Endometrial microvascular endothelial cells (primary cell): ENCODE data around the gene RYR1. TPM values are rescaled to one million over a fixed set of nuclear protein-coding genes. Genes with fewer than 3 reads are reported as not detected.
"Not testable (repeated sequence)": the region's sequence is repeated elsewhere in the genome, so short reads cannot be mapped to it uniquely, and the experiment has no call there.

ENCODE experiments used
- in situ Hi-C: cut with HindIII; loops from 2 replicates; pipeline ENCODE4 v1.10.0; 2017; ENCODE audit warnings: low sequenced_read_pairs, low pct_unique_long_range_greater_than_20kb; ENCODE audit errors: inconsistent ontology term
- total RNA-seq: library from RNA; depleted of rRNA; stranded (reverse); fragments of >200 nt; gene quantifications from one replicate; pipeline ENCODE4 v1.2.3, GENCODE V29; 2015; ENCODE audit errors: inconsistent ontology term

Gene RYR1
- total RNA-seq, 1 donor from 2014 or later, result not detected

- in situ Hi-C loops, result no loop called here
Measured at GRCh38 chr19:38395381-38396114, 37.9 kb upstream of the RYR1 start.

DNA sequence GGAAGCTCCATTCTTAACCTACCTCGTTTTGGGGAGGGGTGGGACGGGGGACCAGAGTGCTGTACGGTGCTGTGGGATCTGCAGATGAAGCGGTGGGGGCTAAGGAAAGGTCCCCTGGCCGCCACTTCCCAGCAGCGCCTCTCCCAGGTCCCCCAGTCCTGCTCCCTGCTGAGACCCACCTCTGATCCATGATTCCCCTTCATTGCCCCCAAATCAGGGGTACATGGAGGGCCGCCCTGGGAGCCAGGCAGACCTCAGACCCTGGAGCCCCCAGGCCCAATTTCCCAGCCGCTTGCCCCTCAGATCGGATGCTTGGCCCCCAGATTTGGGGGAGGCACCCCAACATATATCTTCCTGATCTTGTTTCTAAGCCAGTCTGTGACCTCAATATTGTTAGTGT, 34.4 kb upstream of the RYR1 start:
- in situ Hi-C loops, result no loop called here

DNA sequence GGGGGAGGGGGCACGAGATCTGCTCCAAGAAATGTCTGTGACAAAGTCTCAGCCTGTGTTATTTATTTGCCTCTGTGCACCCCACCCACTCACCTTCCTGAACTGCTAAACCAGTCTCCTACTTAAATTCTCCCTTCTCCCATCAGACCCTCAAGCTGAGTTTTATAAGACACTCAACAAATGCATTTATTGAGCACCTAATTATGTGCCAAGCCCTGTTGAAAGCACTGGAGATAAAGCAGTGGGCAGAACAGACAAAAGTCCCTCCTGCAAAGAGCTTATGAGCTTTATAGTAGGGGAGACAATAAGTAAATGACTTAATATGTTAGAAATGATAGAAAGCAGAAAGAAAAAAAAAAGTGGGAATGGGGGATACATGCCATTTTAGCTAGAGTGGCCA, 34.0 kb upstream of the RYR1 start:
- in situ Hi-C loops, result no loop called here

DNA sequence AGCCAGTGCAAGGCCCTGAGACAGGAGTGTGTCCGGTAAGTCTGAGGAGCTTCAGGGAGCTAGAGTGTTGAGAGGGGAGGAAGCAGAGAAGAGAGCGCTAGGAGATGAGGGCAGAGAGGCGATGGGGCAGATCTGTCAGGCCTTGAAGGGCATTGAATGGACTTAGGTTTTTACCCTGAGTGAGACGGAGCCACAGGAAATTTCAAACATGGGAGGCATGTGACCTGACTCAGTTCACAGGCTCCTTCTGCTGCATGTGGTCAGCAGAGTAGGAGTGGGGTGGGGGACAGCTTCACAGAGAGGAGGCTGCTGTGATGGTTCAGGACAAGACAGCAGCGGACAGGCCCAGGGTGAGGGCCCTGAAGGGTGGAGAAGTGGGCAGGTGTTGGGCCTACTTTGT, 33.1 kb upstream of the RYR1 start:
- in situ Hi-C loops, result no loop called here

DNA sequence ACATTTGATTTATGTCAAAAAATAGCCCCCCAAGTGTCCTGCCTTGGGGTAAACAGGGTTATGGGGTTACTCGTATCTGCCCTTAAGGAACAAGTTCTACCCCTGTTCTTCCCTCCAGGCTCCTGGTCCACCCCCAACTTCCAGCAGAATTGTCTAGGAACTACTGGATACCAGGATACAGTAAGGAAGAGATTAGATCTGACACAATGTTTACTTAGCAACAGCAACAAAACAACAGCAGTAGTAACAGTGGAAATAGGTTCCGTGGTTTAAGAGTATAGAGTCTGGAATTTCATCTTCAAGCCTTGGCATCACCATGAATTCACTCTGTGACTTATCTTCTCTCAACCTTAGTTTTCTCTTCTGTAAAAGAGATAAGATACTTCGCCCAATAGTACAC, 32.3 kb upstream of the RYR1 start:
- in situ Hi-C loops, result no loop called here

- in situ Hi-C loops, result no loop called here
Measured at GRCh38 chr19:38402623-38402966, 30.9 kb upstream of the RYR1 start.

- in situ Hi-C loops, result no loop called here
Measured at GRCh38 chr19:38402967-38403674, 30.4 kb upstream of the RYR1 start, which contains the start of gene FAM98C. Gene FAM98C (plus strand): TSS chr19:38403093. CDS start chr19:38403154, 61 bp downstream.

- in situ Hi-C loops, result no loop called here
Measured at GRCh38 chr19:38404858-38405257, 28.6 kb upstream of the RYR1 start.

DNA sequence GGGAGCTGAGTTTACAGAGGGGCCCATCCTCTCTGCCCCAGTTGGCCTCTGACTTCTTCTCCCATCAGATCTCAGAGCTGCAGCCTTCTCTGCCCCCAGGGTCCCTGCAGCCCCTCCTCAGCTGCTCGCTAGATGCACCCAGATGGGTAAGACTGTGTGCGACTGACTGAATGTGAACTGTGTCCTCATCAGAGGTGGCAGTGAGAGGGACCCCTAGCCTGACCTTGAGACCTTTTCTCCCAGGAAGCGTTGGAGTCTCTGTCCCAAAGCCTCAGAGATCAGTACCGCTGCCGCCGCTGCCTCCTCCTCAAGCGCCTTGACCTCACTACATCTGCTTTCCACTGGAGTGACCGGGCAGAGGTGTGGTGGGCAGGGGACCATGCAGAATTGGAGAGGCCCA, 28.2 kb upstream of the RYR1 start:
- in situ Hi-C loops, result no loop called here

GRCh38 chr19:38409631-38410133, 23.8 kb upstream of the RYR1 start:
- in situ Hi-C loops, result no loop called here

DNA sequence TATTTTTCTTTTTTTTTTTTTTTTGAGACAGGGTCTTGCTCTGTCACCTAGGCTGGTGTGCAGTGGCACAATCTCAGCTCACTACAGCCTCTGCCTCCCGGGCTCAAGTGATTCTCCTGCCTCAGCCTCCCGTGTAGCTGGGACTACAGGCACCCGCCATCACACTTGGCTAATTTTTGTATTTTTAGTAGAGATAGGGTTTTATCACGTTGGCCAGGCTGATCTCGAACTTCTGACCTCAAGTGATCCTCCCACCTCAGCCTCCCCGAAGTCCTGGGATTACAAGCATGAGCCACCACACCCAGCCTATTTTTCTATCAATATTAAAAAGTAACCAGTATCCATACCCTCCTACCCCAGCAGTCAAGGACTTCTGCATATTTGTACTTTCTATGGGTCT, 23.1 kb upstream of the RYR1 start:
- in situ Hi-C loops, result not testable (repeated sequence)

GRCh38 chr19:38411041-38411712, 22.3 kb upstream of the RYR1 start:
- in situ Hi-C loops, result no loop called here

DNA sequence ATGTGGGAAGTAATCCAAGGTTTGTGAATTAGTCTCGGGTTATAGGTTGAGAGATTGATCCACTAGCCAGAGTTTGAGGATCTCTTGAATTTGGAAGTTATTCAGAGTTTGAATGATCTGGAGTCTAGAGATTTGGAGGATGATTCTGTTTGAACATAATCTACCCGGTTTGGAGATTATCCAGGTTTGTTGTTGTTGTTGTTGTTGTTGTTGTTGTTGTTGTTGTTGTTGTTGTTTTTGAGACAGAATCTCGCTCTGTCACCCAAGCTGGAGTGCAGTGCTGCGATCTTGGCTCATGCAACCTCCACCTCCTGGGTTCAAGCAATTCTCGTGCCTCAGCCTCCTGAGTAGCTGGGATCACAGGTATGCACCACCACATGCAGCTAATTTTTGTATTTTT, 21.6 kb upstream of the RYR1 start:
- in situ Hi-C loops, result not testable (repeated sequence)

DNA sequence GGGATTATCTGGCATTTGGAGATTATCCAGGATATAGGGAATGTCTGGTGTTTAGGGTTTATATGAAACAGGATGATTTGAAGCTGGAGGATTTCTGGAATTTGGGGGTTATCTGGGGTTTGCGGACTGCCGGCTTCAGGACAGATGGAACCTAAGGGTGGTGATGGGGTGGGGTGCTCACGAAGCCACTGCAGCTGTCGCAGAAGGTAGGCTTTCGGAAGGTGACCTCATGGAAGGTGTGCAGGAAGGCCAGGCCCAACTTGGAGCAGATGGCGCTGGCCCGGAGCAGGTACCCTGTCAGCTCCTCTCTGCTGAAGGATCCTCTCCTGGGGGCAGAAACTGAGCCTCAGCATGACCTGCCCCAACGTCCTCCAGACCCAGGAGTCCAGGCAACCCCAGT, 21.0 kb upstream of the RYR1 start:
- in situ Hi-C loops, result no loop called here

DNA sequence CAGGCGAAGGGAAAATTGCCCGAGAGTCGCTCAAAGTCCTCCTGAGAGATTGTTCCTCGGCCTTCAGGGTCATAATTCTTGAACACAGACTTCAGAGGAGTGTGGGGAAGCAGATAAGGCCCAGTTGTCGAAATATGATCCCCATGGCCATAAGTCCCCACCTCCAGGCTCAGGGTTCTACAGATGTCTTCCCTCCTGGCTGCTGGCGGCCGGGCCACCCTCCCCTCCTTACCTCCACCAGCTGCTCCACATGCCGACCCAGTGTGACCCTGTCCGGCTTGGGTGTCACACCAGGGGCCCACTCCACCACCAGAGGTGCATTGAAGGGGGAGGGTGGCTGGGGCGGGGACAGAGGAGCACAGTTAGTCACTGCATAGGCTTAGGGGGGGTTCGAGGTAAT, 20.5 kb upstream of the RYR1 start:
- in situ Hi-C loops, result no loop called here

- in situ Hi-C loops, result no loop called here
Measured at GRCh38 chr19:38413416-38413815, 20.1 kb upstream of the RYR1 start.

DNA sequence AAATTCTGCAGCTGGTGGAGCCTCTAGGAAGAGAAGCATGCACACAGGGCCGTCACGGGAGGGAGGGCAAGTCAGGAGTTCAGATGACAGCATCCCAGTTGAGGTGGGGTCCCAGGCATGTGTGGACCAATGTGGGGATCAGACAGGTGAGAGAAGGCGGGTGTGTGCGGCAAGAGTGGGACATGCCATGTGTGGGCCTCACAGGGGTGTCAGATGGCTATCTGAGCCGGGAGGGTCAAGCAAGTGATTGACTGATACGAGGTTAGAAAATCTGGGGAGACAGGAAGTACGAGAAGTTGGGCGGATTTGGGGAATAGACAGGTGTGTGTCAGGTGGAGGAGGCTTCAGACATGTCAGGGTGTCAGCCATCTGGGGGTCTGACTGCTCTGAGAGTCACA, 16.3 kb upstream of the RYR1 start:
- in situ Hi-C loops, result no loop called here

- in situ Hi-C loops, result no loop called here
Measured at GRCh38 chr19:38417544-38418506, 15.7 kb upstream of the RYR1 start.

DNA sequence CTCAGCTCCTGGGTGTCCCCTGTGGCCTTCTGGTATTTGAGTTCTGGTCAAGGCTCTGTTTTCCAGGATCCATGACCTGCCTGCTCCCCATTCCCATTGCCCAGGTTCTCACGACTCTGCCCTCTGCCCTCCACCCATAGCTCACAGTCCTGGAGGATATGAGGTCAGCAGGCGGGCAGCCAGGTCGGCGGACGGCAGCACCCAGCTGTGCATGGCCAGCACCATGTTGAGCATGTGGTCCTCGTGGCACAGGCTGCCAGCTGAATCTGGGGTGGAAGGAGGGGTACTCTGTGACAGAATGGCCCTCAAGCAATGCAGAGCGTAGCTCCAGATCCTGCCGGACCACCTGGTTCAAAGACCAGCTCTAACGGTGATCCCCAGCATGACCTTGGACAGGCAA, 12.6 kb upstream of the RYR1 start:
- in situ Hi-C loops, result no loop called here
